PC-3 (cell line): ENCODE measurements around the gene SLC39A1. TPM values are rescaled to one million over a fixed set of nuclear protein-coding genes. Genes with fewer than 3 reads are reported as not detected.
A peak's percentile ranks its signal among the peaks of the same experiment; 100 is the strongest.

Experiments
- ATAC-seq: fragments of 200-7000 bp; cut with Tn5 transposase; 2 replicates; pipeline ENCODE4 v1.9.1; 2020; ENCODE audit warnings: mild to moderate bottlenecking, moderate library complexity
- BruUV-seq: library from RNA; stranded (reverse); fragments of 400-500 nt; replicated peaks from 2 replicates; lab custom pipeline; 2021; lab: Mats Ljungman, UMichigan
- CTCF ChIA-PET: fragments of 300-600 bp; sonication (Branson Sonifier 250); formaldehyde crosslinking; loops from one replicate; lab custom pipeline; 2022; ENCODE audit warnings: antibody characterized with exemption; lab: Charles Lee
- POLR2A ChIA-PET: fragments of 300-600 bp; sonication (Branson Sonifier 250); formaldehyde crosslinking; loops from one replicate; lab custom pipeline; 2022; ENCODE audit warnings: antibody characterized with exemption; ENCODE audit not compliant: unreplicated experiment; lab: Charles Lee
- DNase-seq: peaks from one replicate; pipeline ENCODE4 v3.0.0-alpha.2; 2015
- H2AFZ ChIP-seq: fragments of 300-600 bp; sonication (generic); 2 replicates; pipeline ENCODE4 v1.6.0; 2016; ENCODE audit warnings: antibody characterized with exemption, low read length
- H3F3A ChIP-seq: fragments of 300-600 bp; sonication (generic); one replicate; pipeline ENCODE4 v1.6.0; 2017; ENCODE audit warnings: antibody characterized with exemption, low read length, control low read depth, mild to moderate bottlenecking; ENCODE audit not compliant: unreplicated experiment
- H3K27ac ChIP-seq: fragments of 300-600 bp; sonication (generic); 2 replicates; pipeline ENCODE4 v1.5.1; 2016; ENCODE audit warnings: mild to moderate bottlenecking, low read length
- H3K27me3 ChIP-seq: fragments of 300-600 bp; sonication (generic); 2 replicates; pipeline ENCODE4 v1.6.1; 2016; ENCODE audit warnings: low read length, mixed read lengths
- H3K36me3 ChIP-seq: fragments of 300-600 bp; sonication (generic); 2 replicates; pipeline ENCODE4 v1.6.1; 2016; ENCODE audit warnings: low read depth, mixed run types, low read length, mixed read lengths
- H3K4me1 ChIP-seq: fragments of 300-600 bp; sonication (generic); 2 replicates; pipeline ENCODE4 v1.5.1; 2016; ENCODE audit warnings: low read length; ENCODE audit not compliant: insufficient read depth
- H3K4me2 ChIP-seq: fragments of 300-600 bp; sonication (generic); 2 replicates; pipeline ENCODE4 v1.6.0; 2016; ENCODE audit warnings: low read length
- H3K4me3 ChIP-seq: fragments of 300-600 bp; sonication (generic); 2 replicates; pipeline ENCODE4 v1.5.1; 2016; ENCODE audit warnings: mild to moderate bottlenecking, low read length, mixed read lengths
- H3K79me2 ChIP-seq: fragments of 300-600 bp; sonication (generic); 2 replicates; pipeline ENCODE4 v1.6.1; 2017; ENCODE audit warnings: low read length, mixed read lengths
- H3K9ac ChIP-seq: fragments of 300-600 bp; sonication (generic); 2 replicates; pipeline ENCODE4 v1.6.0; 2016; ENCODE audit warnings: mild to moderate bottlenecking, low read length
- H3K9me2 ChIP-seq: fragments of 300-600 bp; sonication (generic); replicated peaks from 2 replicates; pipeline ENCODE4 v1.6.1; 2016; ENCODE audit warnings: mixed run types, low read length, mixed read lengths
- H3K9me3 ChIP-seq: fragments of 300-600 bp; sonication (generic); 2 replicates; pipeline ENCODE4 v1.6.1; 2016; ENCODE audit warnings: low read length, mixed read lengths
- H4K20me1 ChIP-seq: fragments of 300-600 bp; sonication (generic); 2 replicates; pipeline ENCODE4 v1.6.1; 2016; ENCODE audit warnings: low read length, mixed read lengths
- CTCF ChIP-seq: fragments of 300-600 bp; sonication (generic); conservative IDR thresholded peaks from 2 replicates; pipeline ENCODE4 v1.5.1; 2017; ENCODE audit warnings: antibody characterized with exemption, low read depth, mild to moderate bottlenecking, low read length
- EZH2 ChIP-seq: fragments of 300-600 bp; sonication (generic); IDR thresholded peaks from one replicate; pipeline ENCODE4 v1.6.1; 2017; ENCODE audit warnings: antibody characterized with exemption, mild to moderate bottlenecking, low read length; ENCODE audit not compliant: unreplicated experiment
- EZH2phosphoT487 ChIP-seq: fragments of 300-600 bp; sonication (generic); IDR thresholded peaks from 2 replicates; pipeline ENCODE4 v1.6.1; 2018; ENCODE audit warnings: mild to moderate bottlenecking, antibody characterized with exemption, low read length, borderline replicate concordance
- intact Hi-C: fragments of 100-400 bp; cut with micrococcal nuclease; formaldehyde crosslinking; loops from 2 replicates; pipeline ENCODE4 v1.9.0; 2023
- total RNA-seq: library from RNA; depleted of rRNA; stranded (reverse); fragments of >200 nt; gene quantifications from 2 replicates; pipeline ENCODE4 v1.2.3, GENCODE V29; 2014

The SLC39A1 gene
- total RNA-seq, 1 experiment from 2014 or later = 201 TPM

DNA sequence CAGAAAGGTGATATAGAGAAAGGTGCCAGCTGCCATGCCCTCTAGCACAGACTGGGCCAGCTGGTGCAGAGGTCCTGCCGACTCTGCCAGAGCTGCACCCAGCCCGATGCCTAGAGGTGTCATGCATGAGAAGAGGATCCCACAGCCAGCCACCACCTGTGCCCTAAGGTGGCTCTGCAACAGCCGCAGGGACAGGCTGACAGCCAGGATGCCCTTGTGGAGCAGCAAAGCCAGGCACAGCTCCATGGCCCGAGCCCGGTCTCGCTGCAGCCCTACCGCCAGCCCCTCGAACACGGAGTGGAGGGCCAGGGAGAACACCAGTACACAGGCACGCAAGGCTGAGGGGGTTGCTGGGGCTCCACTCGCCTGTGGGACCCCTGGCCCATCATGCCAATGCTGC is 3.1 kb downstream of the SLC39A1 start:
- H2AFZ ChIP-seq = no peak overlapping the region
- H3K27me3 ChIP-seq = no peaks in the 10 kb centered on the region
- H4K20me1 ChIP-seq = peaks cover 10% of the 10 kb centered on the region
- ChIA-PET POLR2A (no interaction called here), CTCF (no interaction called here)
- no peaks in the 10 kb centered on the region for H3K9me3 ChIP-seq
- peaks cover 62% of the 10 kb centered on the region for H3K79me2 ChIP-seq
- no peak overlapping the region for H3K9ac ChIP-seq
- no peaks in the 10 kb centered on the region for H3K9me2 ChIP-seq
- ATAC-seq = no peak
- no peak overlapping the region for H3K27ac ChIP-seq
- H3F3A ChIP-seq = peaks cover 7% of the 10 kb centered on the region
- no TSS peak for BruUV-seq
- no peaks in the 10 kb centered on the region; the same call in 1 of the 2 replicates for H3K36me3 ChIP-seq
- H3K4me3 ChIP-seq = no peak overlapping the region
- no peak for TF ChIP-seq CTCF
- TF ChIP-seq EZH2 = no peak
- no peak for TF ChIP-seq EZH2phosphoT487
- peaks cover 41% of the 10 kb centered on the region for H3K4me1 ChIP-seq
- DNase-seq = no peak
- no peak overlapping the region for H3K4me2 ChIP-seq
- intact Hi-C loops = no loop called here

- Histone ChIP-seq H3K4me1 (peaks cover 41% of the 10 kb centered on the region), H4K20me1 (peaks cover 10% of the 10 kb centered on the region), H3K27me3 (no peaks in the 10 kb centered on the region), H3K9ac (no peak overlapping the region), H3K27ac (no peak overlapping the region), H2AFZ (no peak overlapping the region), H3K4me2 (no peak overlapping the region), H3K36me3 (peaks cover 3% of the 10 kb centered on the region; the same call in 1 of the 2 replicates), H3K4me3 (no peak overlapping the region), H3K9me2 (no peaks in the 10 kb centered on the region), H3K79me2 (peaks cover 62% of the 10 kb centered on the region), H3K9me3 (no peaks in the 10 kb centered on the region), H3F3A (peaks cover 7% of the 10 kb centered on the region)
- no peak for TF ChIP-seq CTCF
- no peak for TF ChIP-seq EZH2phosphoT487
- no peak for TF ChIP-seq EZH2
- DNase-seq (no peak), ATAC-seq (no peak)
- POLR2A ChIA-PET = no interaction called here
- no TSS peak for BruUV-seq
- intact Hi-C loops = no loop called here
- CTCF ChIA-PET = no interaction called here
Observed at GRCh38 chr1:153959454-153959853, 3.9 kb downstream of the SLC39A1 start.

DNA sequence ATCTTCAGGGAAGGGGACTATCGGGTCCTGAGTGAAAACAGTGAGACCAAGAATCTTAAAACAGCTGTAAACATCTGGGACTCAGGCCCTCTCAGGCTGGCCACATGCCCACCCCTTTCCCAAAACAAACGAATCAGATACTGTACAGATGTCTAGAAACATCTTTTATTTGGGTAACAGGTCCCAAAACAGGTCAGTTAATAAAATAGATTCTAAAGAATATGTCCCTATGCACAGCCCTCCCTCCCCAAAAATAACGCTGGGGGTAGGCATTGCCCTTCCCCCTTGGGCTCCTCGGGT is 4.4 kb downstream of the SLC39A1 start:
- BruUV-seq = no TSS peak
- POLR2A ChIA-PET = interaction anchor here (0.6 to 0.8 kb wide), 3 partner anchors 12 to 31 kb away, joined by 4 to 5 read pairs (median 4); partner anchors contain the start of genes JTB and RPS27

More for the DNA sequence above, 4.4 kb downstream of the SLC39A1 start:
- no peak overlapping the region for H3K27ac ChIP-seq
- H2AFZ ChIP-seq = no peak overlapping the region
- DNase-seq (no peak), ATAC-seq (no peak)
- no peaks in the 10 kb centered on the region for H3K9me2 ChIP-seq
- H3F3A ChIP-seq = peaks cover 7% of the 10 kb centered on the region
- H3K36me3 ChIP-seq = peaks cover 3% of the 10 kb centered on the region; the same call in 1 of the 2 replicates
- TF ChIP-seq CTCF (no peak), EZH2phosphoT487 (no peak), EZH2 (no peak)
- peak overlapping the region; percentile 97; the same call in 1 of the 2 replicates for H3K4me3 ChIP-seq
- no peak overlapping the region for H3K9ac ChIP-seq
- CTCF ChIA-PET = no interaction called here
- peaks cover 64% of the 10 kb centered on the region for H3K79me2 ChIP-seq
- no peaks in the 10 kb centered on the region for H3K27me3 ChIP-seq
- peaks cover 41% of the 10 kb centered on the region for H3K4me1 ChIP-seq
- H3K9me3 ChIP-seq = no peaks in the 10 kb centered on the region
- peak overlapping the region; percentile 83 for H3K4me2 ChIP-seq
- intact Hi-C loops = loop anchor here (1.0 kb wide), 2 partner anchors 13 to 18 kb away; partner anchors contain the start of genes DENND4B and JTB
- peaks cover 10% of the 10 kb centered on the region for H4K20me1 ChIP-seq
